Measurements from ENCODE around the gene HAL. TPM values are rescaled to one million over a fixed set of nuclear protein-coding genes. Genes with fewer than 3 reads are reported as not detected.

The HAL gene
- total and polyA plus RNA-seq, 2 of the 4 experiments (the other 2 are of a cell fraction): under 0.01 to 0.02 TPM

GRCh38 chr12:96029826-96030225 lies 33.7 kb upstream of the HAL start:
- dilution Hi-C loops (cut with HindIII; ENCODE audit: low sequenced_read_pairs, unreplicated experiment) (no loop called here), in situ Hi-C loops (cut with MboI; ENCODE audit: low sequenced_read_pairs) (no loop called here), intact Hi-C loops (cut with micrococcal nuclease) (no loop called here)
- Histone ChIP-seq H3K27ac (ENCODE audit: insufficient read depth, low read length) (no peak overlapping the region), H2AK9ac (replicated peaks; ENCODE audit: low read depth, low read length, poor library complexity) (no peak overlapping the region), H3K4me2 (ENCODE audit: low read depth, low read length) (no peak overlapping the region), H3K9ac (ENCODE audit: low read depth, low read length) (no peak overlapping the region), H2AFZ (replicated peaks; ENCODE audit: low read length, poor library complexity) (no peak overlapping the region), H2BK15ac (ENCODE audit: low read depth, low read length) (no peak overlapping the region), H3K79me1 (ENCODE audit: low read depth in 1 of 2, low read length in 2 of 2) (peaks cover 4 to 7% of the 10 kb centered on the region in 2 experiments; a peak in 3 of 4 replicates), H3K56ac (ENCODE audit: extremely low read depth, insufficient read depth, low read length) (no peak overlapping the region), H2AK5ac (ENCODE audit: low read depth, low read length) (no peak overlapping the region), H3K4me3 (ENCODE audit: insufficient read depth, low read depth, low read length) (no peak overlapping the region), H4K91ac (ENCODE audit: insufficient read depth, low read depth, low read length) (no peak overlapping the region), H3K4ac (ENCODE audit: low read depth, low read length) (no peak overlapping the region), H2BK120ac (ENCODE audit: low read depth, low read length) (no peak overlapping the region), H3K14ac (replicated peaks; ENCODE audit: low read depth, low read length) (no peak overlapping the region), H3K9me3 (ENCODE audit: control insufficient read depth, insufficient read depth, low read length) (no peaks in the 10 kb centered on the region), H4K8ac (ENCODE audit: low read depth in 2 of 2, low read length in 2 of 2) (no peak overlapping the region), H3K18ac (ENCODE audit: low read depth, low read length) (no peak overlapping the region), H3K27me3 (ENCODE audit: control insufficient read depth, insufficient read depth, low read length) (no peaks in the 10 kb centered on the region), H2BK20ac (ENCODE audit: low read depth, low read length) (no peak overlapping the region), H2BK5ac (ENCODE audit: low read depth, low read length, poor library complexity, severe bottlenecking) (no peak overlapping the region), H4K20me1 (ENCODE audit: insufficient read depth, low read length) (no peaks in the 10 kb centered on the region), H3K9me1 (ENCODE audit: insufficient read depth, low read length) (no peaks in the 10 kb centered on the region), H3K23ac (ENCODE audit: low read depth, low read length) (no peak overlapping the region), H3K36me3 (ENCODE audit: control insufficient read depth, insufficient read depth, low read length) (peaks cover 6% of the 10 kb centered on the region), H4K5ac (ENCODE audit: low read depth, low read length) (no peak overlapping the region), H3K4me1 (ENCODE audit: control insufficient read depth, insufficient read depth, low read length) (0 out of 2 replicates have a peak, but pooled peaks cover 2% of the 10 kb centered on the region)
- ATAC-seq (ENCODE audit: low read depth): no peak
- POLR2A ChIA-PET (ENCODE audit: unreplicated experiment): no interaction called here
- WGBS, 2 experiments (ENCODE audit: extremely low coverage in 2 of 2, insufficient read length in 1 of 2): 92% methylated on average over 2 of the region's 2 CpGs; no CpG with 5 or more reads in 1 of the 2 experiments
- TF ChIP-seq RFX5 (IDR thresholded peaks at IDR 0.05; ENCODE audit: low read depth, low read length) (no peak), CHD1 (IDR thresholded peaks at IDR 0.05; ENCODE audit: low read depth, low read length) (no peak), BHLHE40 (IDR thresholded peaks at IDR 0.05; ENCODE audit: low read depth, low read length) (no peak), RAD21 (IDR thresholded peaks at IDR 0.05; ENCODE audit: low read length) (no peak), SMC3 (IDR thresholded peaks at IDR 0.05; ENCODE audit: low read depth, low read length) (no peak), RCOR1 (IDR thresholded peaks at IDR 0.05; ENCODE audit: insufficient replicate concordance, low read length) (no peak), FOS (IDR thresholded peaks at IDR 0.05; ENCODE audit: low read depth, low read length) (no peak), CTCF (conservative IDR thresholded peaks at IDR 0.05; ENCODE audit: low read depth, low read length) (no peak), MAFK (IDR thresholded peaks at IDR 0.05; ENCODE audit: low read depth, low read length) (no peak), USF2 (IDR thresholded peaks at IDR 0.05; ENCODE audit: low read depth, low read length) (no peak), POLR2A (IDR thresholded peaks at IDR 0.05; ENCODE audit: low read depth, low read length) (no peak), MAZ (IDR thresholded peaks at IDR 0.05; ENCODE audit: borderline replicate concordance, low read depth, low read length) (no peak), CEBPB (IDR thresholded peaks at IDR 0.05; ENCODE audit: low read depth, low read length) (no peak), MXI1 (IDR thresholded peaks at IDR 0.05; ENCODE audit: borderline replicate concordance, low read depth, low read length) (no peak), NFE2L2 (IDR thresholded peaks at IDR 0.05; ENCODE audit: low read depth, low read length) (no peak), ELK1 (IDR thresholded peaks at IDR 0.05; ENCODE audit: borderline replicate concordance, low read depth, low read length) (no peak)
- CTCF ChIA-PET: no interaction called here
- no peak for DNase-seq
- no TSS peak for BruUV-seq (replicated peaks)
